ENCODE results near the gene ZCCHC3. TPM values are rescaled to one million over a fixed set of nuclear protein-coding genes. Genes with fewer than 3 reads are reported as not detected.

Gene ZCCHC3
- total RNA-seq = 18.2 and 19.3 TPM in 2 replicates

GRCh38 chr20:297098-297924, at the start of gene ZCCHC3:
Gene ZCCHC3, plus strand, starts transcription at chr20:297570. Its CDS starts 17 bp downstream, at chr20:297587.

GRCh38 chr20:257419-257818, 40.0 kb upstream of the ZCCHC3 start, which contains the start of gene DEFB132:
Gene DEFB132, plus strand, starts transcription at chr20:257724. Its CDS starts 55 bp downstream, at chr20:257779.

GRCh38 chr20:290084-290831, 7.1 kb upstream of the ZCCHC3 start, which contains the start of gene C20orf96:
Gene C20orf96, minus strand, starts transcription at chr20:290750. Its CDS starts 140 bp downstream, at chr20:290610.

GRCh38 chr20:325045-325888, 27.9 kb downstream of the ZCCHC3 start, which contains the start of gene SOX12:
Gene SOX12, plus strand, starts transcription at chr20:325552. Its CDS starts 373 bp downstream, at chr20:325925.

GRCh38 chr20:346640-347316, 49.4 kb downstream of the ZCCHC3 start, which contains the start of gene NRSN2:
Gene NRSN2, plus strand, starts transcription at chr20:347111. Its CDS starts 2,533 bp downstream, at chr20:349644.

Other genes starting within 250 kb of the ZCCHC3 start
- not detected in 2 replicates for gene DEFB125, start 209.9 kb upstream of the ZCCHC3 start, total RNA-seq
- gene DEFB126, start 155.0 kb upstream of the ZCCHC3 start, total RNA-seq = not detected in 2 replicates
- not detected in 2 replicates for gene DEFB127, start 140.1 kb upstream of the ZCCHC3 start, total RNA-seq
- gene DEFB128, start 107.9 kb upstream of the ZCCHC3 start, total RNA-seq = not detected in 2 replicates
- not detected in 2 replicates for gene DEFB129, start 70.3 kb upstream of the ZCCHC3 start, total RNA-seq
- not detected in 2 replicates for gene DEFB132, start 39.8 kb upstream of the ZCCHC3 start, total RNA-seq
- 1.3 and 3.3 TPM in 2 replicates for gene C20orf96, start 6.8 kb upstream of the ZCCHC3 start, total RNA-seq
- 9.9 TPM in 2 replicates for gene SOX12, start 28.0 kb downstream of the ZCCHC3 start, total RNA-seq
- 32.0 and 35.9 TPM in 2 replicates for gene NRSN2, start 49.5 kb downstream of the ZCCHC3 start, total RNA-seq
- 72.6 and 78.5 TPM in 2 replicates for gene TRIB3, start 83.2 kb downstream of the ZCCHC3 start, total RNA-seq
- gene RBCK1, start 110.7 kb downstream of the ZCCHC3 start, total RNA-seq = 95.5 and 97.1 TPM in 2 replicates
- 23.3 and 28.2 TPM in 2 replicates for gene TBC1D20, start 165.0 kb downstream of the ZCCHC3 start, total RNA-seq
- 79.3 and 129 TPM in 2 replicates for gene CSNK2A1, start 246.2 kb downstream of the ZCCHC3 start, total RNA-seq